ENCODE results near the gene SPATA32. TPM values are rescaled to one million over a fixed set of nuclear protein-coding genes. Genes with fewer than 3 reads are reported as not detected.
A peak's percentile ranks its signal among the peaks of the same experiment; 100 is the strongest.

The SPATA32 gene
- total RNA-seq, 2 donors from 2014 or later = 0.13 to 0.32 TPM

- Mint-ChIP-seq H3K27ac (peak overlapping the region; percentile 46), H3K27me3 (no peaks in the 10 kb centered on the region), H3K9me3 (no peaks in the 10 kb centered on the region), H3K36me3 (ENCODE audit: low read depth) (peaks cover 96% of the 10 kb centered on the region), H3K4me3 (no peak overlapping the region), H3K4me1 (no peaks in the 10 kb centered on the region)
- peak; percentile 44 for ATAC-seq (replicated peaks)
These were observed 8.0 kb upstream of the SPATA32 start for GRCh38 chr17:45269912-45270311.

- Mint-ChIP-seq H3K4me3 (no peak overlapping the region), H3K27me3 (no peaks in the 10 kb centered on the region), H3K4me1 (peaks cover 6% of the 10 kb centered on the region), H3K27ac (peak overlapping the region; percentile 53), H3K36me3 (ENCODE audit: low read depth) (peaks cover 92% of the 10 kb centered on the region), H3K9me3 (no peaks in the 10 kb centered on the region)
- no peak for ATAC-seq (replicated peaks)
These were observed 5.7 kb upstream of the SPATA32 start for GRCh38 chr17:45267436-45268055.

- H3K27me3 Mint-ChIP-seq = no peaks in the 10 kb centered on the region
- ATAC-seq (replicated peaks) = no peak
These were observed 4.6 kb upstream of the SPATA32 start for GRCh38 chr17:45266372-45266926.

GRCh38 chr17:45265821-45266220 is 3.9 kb upstream of the SPATA32 start:
- Mint-ChIP-seq H3K4me1 (peaks cover 7% of the 10 kb centered on the region), H3K9me3 (no peaks in the 10 kb centered on the region), H3K27me3 (no peaks in the 10 kb centered on the region), H3K36me3 (ENCODE audit: low read depth) (peaks cover 75% of the 10 kb centered on the region), H3K4me3 (no peak overlapping the region), H3K27ac (no peak overlapping the region)
- ATAC-seq (replicated peaks) = no peak

More at GRCh38 chr17:45266372-45266926, 4.6 kb upstream of the SPATA32 start:
- Mint-ChIP-seq H3K4me1 (peaks cover 6% of the 10 kb centered on the region), H3K4me3 (no peak overlapping the region), H3K9me3 (no peaks in the 10 kb centered on the region), H3K36me3 (ENCODE audit: low read depth) (peaks cover 81% of the 10 kb centered on the region), H3K27ac (no peak overlapping the region)

- no peak for ATAC-seq (replicated peaks)
- Mint-ChIP-seq H3K4me3 (no peak overlapping the region), H3K9me3 (no peaks in the 10 kb centered on the region), H3K36me3 (ENCODE audit: low read depth) (peaks cover 67% of the 10 kb centered on the region), H3K27ac (peak overlapping the region; percentile 58), H3K4me1 (peaks cover 15% of the 10 kb centered on the region), H3K27me3 (no peaks in the 10 kb centered on the region)
These were observed 3.1 kb upstream of the SPATA32 start for GRCh38 chr17:45264988-45265387.

GRCh38 chr17:45264430-45264829 is 2.5 kb upstream of the SPATA32 start:
- peaks cover 61% of the 10 kb centered on the region for H3K36me3 Mint-ChIP-seq (ENCODE audit: low read depth)

GRCh38 chr17:45263477-45263860 is 1.6 kb upstream of the SPATA32 start:
- Mint-ChIP-seq H3K9me3 (no peaks in the 10 kb centered on the region), H3K27ac (peak overlapping the region; percentile 81), H3K27me3 (no peaks in the 10 kb centered on the region), H3K4me1 (peaks cover 16% of the 10 kb centered on the region), H3K36me3 (ENCODE audit: low read depth) (peaks cover 52% of the 10 kb centered on the region), H3K4me3 (no peak overlapping the region)
- ATAC-seq (replicated peaks) = no peak

More at GRCh38 chr17:45264430-45264829, 2.5 kb upstream of the SPATA32 start:
- no peaks in the 10 kb centered on the region for H3K9me3 Mint-ChIP-seq
- peaks cover 16% of the 10 kb centered on the region for H3K4me1 Mint-ChIP-seq
- no peaks in the 10 kb centered on the region for H3K27me3 Mint-ChIP-seq
- no peak overlapping the region for H3K27ac Mint-ChIP-seq
- H3K4me3 Mint-ChIP-seq = no peak overlapping the region
- ATAC-seq (replicated peaks) = no peak

- H3K4me3 Mint-ChIP-seq = peak overlapping the region; percentile 64
- peaks cover 45% of the 10 kb centered on the region for H3K36me3 Mint-ChIP-seq (ENCODE audit: low read depth)
- H3K27me3 Mint-ChIP-seq = no peaks in the 10 kb centered on the region
- peak overlapping the region; percentile 81 for H3K27ac Mint-ChIP-seq
- peaks cover 17% of the 10 kb centered on the region for H3K4me1 Mint-ChIP-seq
- peak; percentile 33 for ATAC-seq (replicated peaks)
- H3K9me3 Mint-ChIP-seq = no peaks in the 10 kb centered on the region
These were observed 902 bp upstream of the SPATA32 start for GRCh38 chr17:45262516-45263476.

- Mint-ChIP-seq H3K9me3 (no peaks in the 10 kb centered on the region), H3K4me3 (no peak overlapping the region), H3K4me1 (peaks cover 33% of the 10 kb centered on the region), H3K27me3 (no peaks in the 10 kb centered on the region), H3K36me3 (ENCODE audit: low read depth) (peaks cover 24% of the 10 kb centered on the region), H3K27ac (peak overlapping the region; percentile 15)
- ATAC-seq (replicated peaks) = no peak
These were observed 1.6 kb downstream of the SPATA32 start for GRCh38 chr17:45260204-45260783.

GRCh38 chr17:45258981-45259380 is 2.9 kb downstream of the SPATA32 start:
- no peak for ATAC-seq (replicated peaks)
- no peak overlapping the region for H3K27ac Mint-ChIP-seq
- peaks cover 38% of the 10 kb centered on the region for H3K4me1 Mint-ChIP-seq
- no peaks in the 10 kb centered on the region for H3K27me3 Mint-ChIP-seq
- no peak overlapping the region for H3K4me3 Mint-ChIP-seq
- H3K36me3 Mint-ChIP-seq (ENCODE audit: low read depth) = peaks cover 10% of the 10 kb centered on the region
- H3K9me3 Mint-ChIP-seq = no peaks in the 10 kb centered on the region

- H3K27me3 Mint-ChIP-seq = no peaks in the 10 kb centered on the region
- ATAC-seq (replicated peaks) = no peak
- H3K9me3 Mint-ChIP-seq = no peaks in the 10 kb centered on the region
- peak overlapping the region; percentile 5 for H3K4me3 Mint-ChIP-seq
- H3K36me3 Mint-ChIP-seq (ENCODE audit: low read depth) = no peaks in the 10 kb centered on the region
- H3K27ac Mint-ChIP-seq = peak overlapping the region; percentile 73
- H3K4me1 Mint-ChIP-seq = peaks cover 50% of the 10 kb centered on the region
These were observed 4.8 kb downstream of the SPATA32 start for GRCh38 chr17:45257115-45257514.

- no peaks in the 10 kb centered on the region for H3K36me3 Mint-ChIP-seq (ENCODE audit: low read depth)
- no peaks in the 10 kb centered on the region for H3K27me3 Mint-ChIP-seq
- ATAC-seq (replicated peaks) = peak; percentile 38
- H3K4me3 Mint-ChIP-seq = peak overlapping the region; percentile 10
- H3K9me3 Mint-ChIP-seq = no peaks in the 10 kb centered on the region
- H3K27ac Mint-ChIP-seq = peak overlapping the region; percentile 73
- H3K4me1 Mint-ChIP-seq = peaks cover 54% of the 10 kb centered on the region
These were observed 5.6 kb downstream of the SPATA32 start for GRCh38 chr17:45256114-45256966.

- Mint-ChIP-seq H3K4me3 (no peak overlapping the region), H3K4me1 (peaks cover 48% of the 10 kb centered on the region), H3K9me3 (no peaks in the 10 kb centered on the region), H3K36me3 (ENCODE audit: low read depth) (peaks cover 2% of the 10 kb centered on the region), H3K27me3 (no peaks in the 10 kb centered on the region), H3K27ac (peak overlapping the region; percentile 23)
- ATAC-seq (replicated peaks) = no peak
These were observed 6.5 kb downstream of the SPATA32 start for GRCh38 chr17:45255358-45255757.

- H3K36me3 Mint-ChIP-seq (ENCODE audit: low read depth) = peaks cover 14% of the 10 kb centered on the region
- no peaks in the 10 kb centered on the region for H3K9me3 Mint-ChIP-seq
- H3K4me3 Mint-ChIP-seq = no peak overlapping the region
- no peak for ATAC-seq (replicated peaks)
- H3K27ac Mint-ChIP-seq = peak overlapping the region; percentile 77
- H3K27me3 Mint-ChIP-seq = no peaks in the 10 kb centered on the region
- H3K4me1 Mint-ChIP-seq = peaks cover 46% of the 10 kb centered on the region
These were observed 8.0 kb downstream of the SPATA32 start for GRCh38 chr17:45253879-45254278.
